ENCODE measurements around the gene TMIGD1.
A peak's percentile ranks its signal among the peaks of the same experiment; 100 is the strongest.

The TMIGD1 gene, protein sequence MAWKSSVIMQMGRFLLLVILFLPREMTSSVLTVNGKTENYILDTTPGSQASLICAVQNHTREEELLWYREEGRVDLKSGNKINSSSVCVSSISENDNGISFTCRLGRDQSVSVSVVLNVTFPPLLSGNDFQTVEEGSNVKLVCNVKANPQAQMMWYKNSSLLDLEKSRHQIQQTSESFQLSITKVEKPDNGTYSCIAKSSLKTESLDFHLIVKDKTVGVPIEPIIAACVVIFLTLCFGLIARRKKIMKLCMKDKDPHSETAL

DNA sequence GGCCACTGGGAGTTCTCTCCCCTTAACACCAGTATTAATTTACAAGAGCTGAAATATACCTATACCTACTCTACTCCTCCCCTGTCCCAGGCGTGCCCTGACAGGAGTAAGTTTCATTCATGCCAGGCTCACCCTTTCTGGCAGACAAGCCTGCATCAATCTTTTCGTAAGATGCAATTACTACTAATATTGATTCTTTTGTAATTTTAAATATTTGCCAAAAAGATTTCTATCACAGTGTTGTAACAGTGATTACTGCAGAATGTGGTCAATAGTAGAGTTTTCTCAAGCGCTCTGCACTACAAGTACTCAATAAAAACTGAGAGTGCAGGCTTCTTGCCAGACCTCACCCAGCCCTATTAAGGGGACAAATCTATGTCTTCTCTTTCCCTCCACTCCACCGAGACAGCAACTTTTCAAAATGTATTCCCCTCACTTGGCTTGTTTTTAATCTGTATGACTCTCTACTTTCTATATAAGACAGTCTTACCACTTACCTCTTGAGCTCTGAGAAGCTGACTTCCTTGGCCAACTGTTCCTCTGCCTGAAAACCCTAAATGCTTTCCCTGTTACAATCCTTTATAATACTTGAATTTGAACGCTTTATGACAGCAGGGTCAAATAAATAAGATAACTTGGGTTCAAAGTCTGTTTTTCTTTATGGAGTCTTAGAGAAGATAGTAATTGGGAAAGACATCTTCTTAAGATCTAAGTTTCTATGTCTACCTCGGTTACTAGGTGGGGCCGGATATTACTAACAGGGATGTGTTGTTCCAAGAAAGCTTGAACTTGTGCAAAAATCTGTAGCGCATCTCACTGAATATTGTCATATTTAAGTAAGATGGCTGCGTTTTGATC is at the start of gene TMIGD1:
TSS of gene TMIGD1 (minus strand) at position 555 of the 858 bp plus-strand sequence. CDS start 1,924 bp downstream, outside the sequence.
- DNase-seq: no peak

DNA sequence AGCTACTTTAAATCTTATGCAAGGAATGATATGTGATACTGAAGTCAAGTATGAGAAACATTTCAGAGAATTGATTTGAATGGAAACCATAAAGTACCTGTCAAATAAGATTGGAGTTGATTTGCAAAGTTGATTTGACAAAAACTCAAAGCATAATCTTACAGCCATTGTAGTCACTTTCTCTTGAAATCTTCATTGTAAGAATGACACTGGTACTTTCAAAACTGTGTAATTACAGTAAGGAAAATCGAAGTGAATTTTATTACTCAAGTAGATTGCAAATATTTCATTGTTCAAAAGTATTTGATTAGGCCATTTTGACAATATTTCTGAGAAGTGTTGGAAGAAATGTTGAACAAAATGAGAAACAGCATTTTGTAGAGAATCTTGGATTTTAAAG is 48.5 kb upstream of the TMIGD1 start:
- DNase-seq: no peak

GRCh38 chr17:30381340-30381659 is 47.4 kb upstream of the TMIGD1 start:
- no peak for DNase-seq

DNA sequence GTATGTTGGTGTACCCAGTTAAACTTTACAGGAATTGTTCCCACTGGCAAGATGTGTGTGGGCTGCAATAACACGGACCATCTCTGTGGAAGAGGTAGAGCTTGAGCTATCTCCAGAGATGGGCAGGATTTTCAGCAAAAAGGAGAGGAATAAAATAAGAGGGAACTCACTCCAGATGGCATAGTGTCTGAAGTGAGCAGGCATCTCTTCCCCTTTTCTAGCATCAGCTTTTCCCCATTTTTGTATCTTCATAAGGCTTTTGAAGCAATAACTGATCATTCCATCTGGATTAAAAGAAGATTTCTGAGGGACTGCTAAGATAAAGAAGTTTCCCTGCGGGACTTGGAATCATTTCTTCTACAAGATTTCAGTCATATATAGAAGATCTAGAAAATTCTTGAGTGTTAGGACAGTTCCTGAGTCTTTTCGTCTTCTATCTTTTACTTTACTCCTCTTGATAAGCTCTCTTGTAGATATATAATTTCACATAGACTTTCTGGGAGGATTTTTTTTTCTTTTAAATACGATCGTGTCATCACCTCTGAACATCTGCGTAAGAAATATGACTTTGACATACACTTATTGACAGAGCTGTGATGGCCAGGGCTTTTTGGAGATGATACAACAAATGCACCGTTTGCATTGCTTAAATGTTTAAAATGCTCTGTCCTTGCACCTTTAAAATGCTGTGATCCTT is 46.9 kb upstream of the TMIGD1 start:
- no peak for DNase-seq

GRCh38 chr17:30379903-30380381 is 46.1 kb upstream of the TMIGD1 start:
- DNase-seq: no peak

GRCh38 chr17:30379303-30379902 is 45.5 kb upstream of the TMIGD1 start:
- peak; percentile 25 for DNase-seq

- peak; percentile 98 for DNase-seq
Measured at GRCh38 chr17:30378825-30379302, 45.0 kb upstream of the TMIGD1 start, which contains the start of gene CPD. TSS of gene CPD (plus strand) at chr17:30378927. CDS start at chr17:30378981, 54 bp downstream.

DNA sequence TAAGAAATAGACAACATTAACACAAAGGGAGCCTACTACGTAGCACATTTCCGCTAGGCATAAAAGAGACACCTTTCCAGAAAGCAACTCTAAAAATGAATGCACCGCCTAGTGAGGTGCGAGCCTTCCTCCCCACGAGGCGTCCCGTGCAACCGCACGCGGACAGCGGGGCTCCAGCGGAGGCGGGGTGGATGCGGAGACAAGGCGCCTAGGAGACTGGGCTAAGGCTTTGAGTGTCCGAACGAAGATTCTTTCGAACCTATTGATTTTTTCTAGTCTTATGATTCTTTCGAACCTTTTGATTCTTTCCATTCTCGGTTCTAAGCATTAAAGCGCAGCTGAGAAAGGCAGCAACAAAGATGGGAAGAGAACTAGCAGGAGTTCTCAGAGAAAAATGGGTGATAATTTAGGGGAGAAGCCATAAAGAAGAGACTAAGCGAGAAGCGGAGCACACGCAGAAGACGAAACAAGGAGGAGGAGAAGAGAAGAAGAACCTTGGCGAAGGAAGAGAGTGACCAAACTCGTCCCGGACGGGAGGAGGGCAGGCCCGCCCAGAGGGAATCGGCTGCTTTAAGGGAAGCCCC is 44.5 kb upstream of the TMIGD1 start:
- DNase-seq: peak; percentile 42

GRCh38 chr17:30377574-30378240 is 43.9 kb upstream of the TMIGD1 start:
- no peak for DNase-seq

DNA sequence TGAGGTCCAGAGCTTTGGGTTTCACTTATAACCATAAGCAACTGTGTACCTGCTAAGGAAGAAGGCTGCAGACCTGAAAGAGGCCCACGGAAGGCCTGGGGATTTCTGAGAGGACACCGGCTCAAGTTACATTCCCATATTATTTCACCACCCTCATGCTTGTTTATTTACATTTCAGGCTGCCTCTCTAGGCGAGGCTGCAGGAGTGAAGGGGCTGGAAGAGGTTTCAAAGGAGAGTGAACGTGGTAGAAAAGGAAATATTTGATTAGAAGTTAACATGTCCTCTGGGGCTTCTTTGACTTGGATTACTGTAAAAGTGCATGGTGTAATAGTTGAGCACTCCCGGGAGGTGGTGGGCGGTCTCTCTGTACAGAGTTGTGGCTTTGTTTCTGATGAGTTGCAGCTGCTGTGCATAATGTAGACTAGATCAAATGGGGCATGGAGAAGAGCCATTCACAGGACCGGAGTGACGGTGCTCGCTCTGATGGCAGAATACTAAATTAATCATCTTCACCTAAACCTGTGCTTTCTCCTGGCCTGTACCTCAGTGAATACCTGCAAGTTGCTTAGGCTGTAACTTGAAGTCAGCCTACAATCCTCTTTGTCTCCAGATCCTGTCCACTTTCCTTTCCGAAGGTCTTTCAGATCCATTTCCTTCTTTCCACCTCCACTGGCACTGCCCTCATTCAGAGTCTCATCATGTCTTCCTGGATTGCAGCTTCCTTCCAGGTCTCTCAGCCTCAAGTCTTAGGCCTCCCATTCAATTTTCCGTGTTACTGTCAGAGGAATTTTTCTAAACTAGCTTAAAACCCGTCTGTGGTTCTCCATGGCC is 43.0 kb upstream of the TMIGD1 start:
- DNase-seq: peak; percentile 59

DNA sequence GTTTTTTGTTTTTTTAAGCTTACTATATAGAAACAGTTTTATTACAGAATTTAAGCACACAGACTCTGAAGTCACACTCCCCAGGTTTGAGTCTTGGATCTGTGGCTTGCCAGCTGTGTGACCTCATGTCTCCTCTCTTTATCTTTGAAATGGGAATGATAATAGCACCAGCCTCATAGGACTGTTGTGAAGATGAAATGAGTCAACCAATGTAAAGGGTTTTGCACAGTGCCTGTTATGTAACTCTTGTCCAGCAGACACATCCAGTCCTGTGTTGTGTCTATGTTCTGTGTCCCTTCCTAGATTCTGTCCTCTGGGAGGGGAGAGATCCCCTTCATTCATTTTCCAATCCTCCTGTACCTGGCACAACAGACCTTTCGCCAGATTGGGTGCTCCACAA is 41.8 kb upstream of the TMIGD1 start:
- no peak for DNase-seq

DNA sequence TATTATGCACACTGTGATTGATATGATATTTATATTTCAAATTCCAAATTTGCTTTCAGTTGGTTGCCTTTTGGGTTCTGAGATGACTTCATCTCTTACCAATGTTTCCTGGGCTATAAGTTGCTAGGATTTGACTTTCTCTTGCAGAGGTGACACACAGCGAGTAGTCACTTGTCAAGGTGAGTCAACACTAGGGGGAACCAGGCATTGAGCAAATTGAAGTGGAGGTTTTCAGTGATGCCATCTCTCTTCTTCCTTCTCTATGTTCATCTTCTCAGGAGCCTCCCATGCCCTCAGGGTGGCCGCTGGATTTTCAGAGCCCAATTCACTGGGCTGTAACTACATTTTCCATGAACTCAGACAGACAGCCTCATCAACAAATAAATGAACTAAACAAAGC is 38.9 kb upstream of the TMIGD1 start:
- DNase-seq: no peak

GRCh38 chr17:30369995-30370394 is 36.1 kb upstream of the TMIGD1 start:
- no peak for DNase-seq

DNA sequence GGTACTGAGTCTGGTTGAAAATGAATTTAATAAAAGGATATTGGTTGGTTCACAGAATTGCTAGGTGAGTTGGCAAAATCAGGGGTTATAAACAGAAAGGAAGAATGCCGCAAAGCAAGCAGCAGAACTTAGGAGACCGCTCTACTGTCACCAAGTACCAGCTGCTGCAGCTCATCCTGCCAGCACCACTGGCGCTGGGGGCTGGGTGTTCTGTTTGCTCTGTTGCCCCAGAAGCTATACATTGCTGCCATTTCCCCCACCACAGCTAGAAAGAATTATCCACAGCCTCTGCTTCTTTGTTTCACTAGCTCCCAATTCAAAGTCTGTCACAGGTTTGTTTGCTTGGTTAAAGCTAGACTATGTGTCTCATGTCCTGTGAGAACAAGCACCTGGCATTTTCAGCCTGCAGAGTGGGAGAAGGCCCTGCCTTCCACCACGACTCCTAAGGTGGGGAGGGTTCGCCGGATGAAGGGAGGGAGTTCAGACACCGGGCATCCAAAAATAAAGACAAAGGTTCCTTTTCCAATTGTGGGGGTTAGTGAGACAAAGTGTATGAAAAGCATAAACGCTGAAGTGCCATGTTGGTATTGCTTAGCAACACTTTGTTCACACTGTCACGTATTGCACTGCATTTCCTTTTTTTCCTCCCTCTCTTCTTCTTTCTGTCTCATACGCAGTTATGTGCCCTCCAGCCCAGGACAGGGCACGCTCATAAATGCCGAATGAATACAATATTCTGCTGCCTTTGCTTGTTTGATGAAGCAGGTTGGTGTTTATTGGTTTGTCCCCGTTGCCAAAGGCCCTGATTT is 35.3 kb upstream of the TMIGD1 start:
- no peak for DNase-seq

DNA sequence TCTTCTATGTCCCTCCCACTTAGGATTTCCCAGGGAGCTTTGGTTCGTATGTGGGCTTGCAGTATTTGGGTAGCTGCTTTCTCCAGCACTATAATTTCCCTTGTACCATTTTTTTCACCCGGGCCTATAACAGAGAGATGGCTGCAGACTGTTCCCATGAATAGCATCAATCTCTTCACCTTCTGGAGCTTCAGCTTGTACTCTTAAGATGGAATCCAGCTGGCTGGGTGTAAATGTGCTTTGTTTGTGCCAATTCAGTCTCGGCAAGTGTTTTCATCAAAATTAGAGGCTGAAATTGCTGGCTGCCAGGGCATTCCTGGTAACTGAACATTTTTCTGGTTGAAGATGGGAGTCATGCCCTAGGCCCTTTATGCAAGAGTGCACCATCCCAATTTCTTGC is 32.7 kb upstream of the TMIGD1 start:
- DNase-seq: no peak

DNA sequence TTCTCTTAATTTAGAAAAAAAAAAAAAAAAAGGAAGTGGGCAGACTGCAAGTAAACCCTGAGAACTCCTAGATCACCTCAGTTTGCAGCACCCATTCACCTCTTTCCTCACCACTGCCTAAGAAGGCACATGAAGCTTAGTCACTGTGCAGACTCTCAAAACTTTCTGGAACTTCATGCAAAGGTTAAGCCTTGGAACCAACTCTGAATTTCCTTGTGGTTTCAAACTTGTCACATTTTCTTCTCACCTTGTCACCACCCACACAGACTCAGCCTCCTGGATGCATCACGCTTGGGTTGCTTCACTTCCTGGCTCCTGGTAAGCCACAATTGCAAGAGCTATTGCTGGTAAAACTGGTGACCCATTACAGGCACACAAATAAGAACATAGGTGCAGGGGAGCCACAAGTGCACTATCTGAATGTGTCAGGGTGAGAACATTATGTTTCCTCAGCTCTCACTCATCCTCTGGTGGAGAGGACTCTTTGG is 29.9 kb upstream of the TMIGD1 start:
- DNase-seq: no peak

- DNase-seq: no peak
Measured at GRCh38 chr17:30361766-30362279, 28.0 kb upstream of the TMIGD1 start.

- no peak for DNase-seq
Measured at GRCh38 chr17:30360086-30360808, 26.4 kb upstream of the TMIGD1 start.
